Fibroblast of lung (primary cell): ENCODE measurements around the gene ATP5PF. TPM values are rescaled to one million over a fixed set of nuclear protein-coding genes. Genes with fewer than 3 reads are reported as not detected.

Source experiments
- DNase-seq, 2 donors: peaks; one replicate each; pipeline versions ENCODE4 v3.0.0 to v3.0.0-alpha.2; 2010; ENCODE audit warnings: low read depth in 2 of 2
- H2AFZ ChIP-seq: 2 replicates; pipeline ENCODE4 v1.5.1; 2012; ENCODE audit warnings: low read length, control low read depth, inconsistent platforms
- H3K27ac ChIP-seq: 2 replicates; pipeline ENCODE4 v1.5.1; 2011; ENCODE audit warnings: low read length, control low read depth; ENCODE audit not compliant: insufficient read depth
- H3K27me3 ChIP-seq: 2 replicates; pipeline ENCODE4 v1.5.1; 2011; ENCODE audit warnings: mild to moderate bottlenecking, low read length; ENCODE audit not compliant: control insufficient read depth, insufficient read depth
- H3K36me3 ChIP-seq: 2 replicates; pipeline ENCODE4 v1.5.1; 2011; ENCODE audit warnings: low read length; ENCODE audit not compliant: control insufficient read depth, insufficient read depth
- H3K4me1 ChIP-seq: 2 replicates; pipeline ENCODE4 v1.5.1; 2011; ENCODE audit warnings: low read length; ENCODE audit not compliant: control insufficient read depth, insufficient read depth; ENCODE audit errors: extremely low read depth
- H3K4me2 ChIP-seq: 2 replicates; pipeline ENCODE4 v1.5.1; 2011; ENCODE audit warnings: low read length, control low read depth; ENCODE audit not compliant: insufficient read depth; ENCODE audit errors: extremely low read depth
- H3K4me3 ChIP-seq, 4 experiments: fragments of 200-600 bp in 1 of 4; sonication (generic) in 1 of 4; replicated peaks in 1 of 4; 2 replicates each; pipeline ENCODE4 v1.5.1; 2011 to 2016; ENCODE audit warnings: low read length in 4 of 4, low read depth in 3 of 4, mild to moderate bottlenecking in 3 of 4, control low read depth in 2 of 4, inconsistent platforms in 1 of 4, mixed read lengths in 1 of 4; ENCODE audit not compliant: insufficient read depth in 1 of 4; ENCODE audit errors: control extremely low read depth in 1 of 4
- H3K79me2 ChIP-seq: 2 replicates; pipeline ENCODE4 v1.5.1; 2012; ENCODE audit warnings: mild to moderate bottlenecking, low read length, inconsistent platforms; ENCODE audit not compliant: control insufficient read depth, insufficient read depth
- H3K9ac ChIP-seq: 2 replicates; pipeline ENCODE4 v1.5.1; 2011; ENCODE audit warnings: mild to moderate bottlenecking, low read length, control low read depth; ENCODE audit not compliant: insufficient read depth
- H3K9me3 ChIP-seq: 2 replicates; pipeline ENCODE4 v1.5.1; 2012; ENCODE audit warnings: low read depth, low read length; ENCODE audit not compliant: control insufficient read depth, insufficient read depth
- H4K20me1 ChIP-seq: 2 replicates; pipeline ENCODE4 v1.5.1; 2011; ENCODE audit warnings: low read length; ENCODE audit not compliant: control insufficient read depth, insufficient read depth; ENCODE audit errors: extremely low read depth
- EZH2 ChIP-seq: IDR thresholded peaks from 2 replicates; pipeline ENCODE4 v1.5.1; 2012; ENCODE audit warnings: low read length, control low read depth, mild to moderate bottlenecking; ENCODE audit errors: missing control alignments
- polyA plus RNA-seq, 2 donors: library from polyadenylated mRNA; depleted of rRNA in 1 of 2; stranded (reverse) in 1 of 2; unstranded in 1 of 2; fragments of >200 nt; gene quantifications; 2 replicates each; pipeline ENCODE4 v1.2.1, GENCODE V29; 2011 to 2012; ENCODE audit warnings: missing spikeins in 1 of 2
- total RNA-seq: library from RNA; depleted of rRNA; stranded (reverse); fragments of >200 nt; gene quantifications from 2 replicates; pipeline ENCODE4 v1.2.1, GENCODE V29; 2014
- TF ChIP-seq, protein P1 (sequence below), 2 donors: IDR thresholded peaks in 1 of 2; conservative IDR thresholded peaks in 1 of 2; 1 replicate in 1 of 2; 2 replicates in 1 of 2; pipeline ENCODE4 v1.5.1; 2011 to 2012; ENCODE audit warnings: low read length in 2 of 2, control low read depth in 1 of 2, inconsistent platforms in 1 of 2, low read depth in 1 of 2, mild to moderate bottlenecking in 1 of 2

Gene ATP5PF
- total and polyA plus RNA-seq, 2 donors (not counting 1 experiment from before 2014, with no cell fraction given): 46.6 to 260 TPM

GRCh38 chr21:25682382-25682781, 52.3 kb downstream of the ATP5PF start:
- no peaks in the 10 kb centered on the region for H3K4me1 ChIP-seq
- no peaks in the 10 kb centered on the region for H3K27me3 ChIP-seq
- no peak overlapping the region for H3K4me2 ChIP-seq
- no peaks in the 10 kb centered on the region for H3K79me2 ChIP-seq
- H3K4me3 ChIP-seq: no peak overlapping the region
- no peaks in the 10 kb centered on the region for H3K9me3 ChIP-seq
- no peak for TF ChIP-seq EZH2
- TF ChIP-seq, protein P1, sequence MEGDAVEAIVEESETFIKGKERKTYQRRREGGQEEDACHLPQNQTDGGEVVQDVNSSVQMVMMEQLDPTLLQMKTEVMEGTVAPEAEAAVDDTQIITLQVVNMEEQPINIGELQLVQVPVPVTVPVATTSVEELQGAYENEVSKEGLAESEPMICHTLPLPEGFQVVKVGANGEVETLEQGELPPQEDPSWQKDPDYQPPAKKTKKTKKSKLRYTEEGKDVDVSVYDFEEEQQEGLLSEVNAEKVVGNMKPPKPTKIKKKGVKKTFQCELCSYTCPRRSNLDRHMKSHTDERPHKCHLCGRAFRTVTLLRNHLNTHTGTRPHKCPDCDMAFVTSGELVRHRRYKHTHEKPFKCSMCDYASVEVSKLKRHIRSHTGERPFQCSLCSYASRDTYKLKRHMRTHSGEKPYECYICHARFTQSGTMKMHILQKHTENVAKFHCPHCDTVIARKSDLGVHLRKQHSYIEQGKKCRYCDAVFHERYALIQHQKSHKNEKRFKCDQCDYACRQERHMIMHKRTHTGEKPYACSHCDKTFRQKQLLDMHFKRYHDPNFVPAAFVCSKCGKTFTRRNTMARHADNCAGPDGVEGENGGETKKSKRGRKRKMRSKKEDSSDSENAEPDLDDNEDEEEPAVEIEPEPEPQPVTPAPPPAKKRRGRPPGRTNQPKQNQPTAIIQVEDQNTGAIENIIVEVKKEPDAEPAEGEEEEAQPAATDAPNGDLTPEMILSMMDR (conservative IDR thresholded peaks at IDR 0.05 in 1 of 2, IDR thresholded peaks at IDR 0.05 in 1 of 2; ENCODE audit: low read depth in 1 of 2, low read length in 2 of 2): no peak
- H3K36me3 ChIP-seq: no peaks in the 10 kb centered on the region
- no peak overlapping the region for H3K9ac ChIP-seq
- no peaks in the 10 kb centered on the region for H4K20me1 ChIP-seq
- H3K27ac ChIP-seq: no peak overlapping the region
- no peak for DNase-seq
- no peak overlapping the region for H2AFZ ChIP-seq

DNA sequence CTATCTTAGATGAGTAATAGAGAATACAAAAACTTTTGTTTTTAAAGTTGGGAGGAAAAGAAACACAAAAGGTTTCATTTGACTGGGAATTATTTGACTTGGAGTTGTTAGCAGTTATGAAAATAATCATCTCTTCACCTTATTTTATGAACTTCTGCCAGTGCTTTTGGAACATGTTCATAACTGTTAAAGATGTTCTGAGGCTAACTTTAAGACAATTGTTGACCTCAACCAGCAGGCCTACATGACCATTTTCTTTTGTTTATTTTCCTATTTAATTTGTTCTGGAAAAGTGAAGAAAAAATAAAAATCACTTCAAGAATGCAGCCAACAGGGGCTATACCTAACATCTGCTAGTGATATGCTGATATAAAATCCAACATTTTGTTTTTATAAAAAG, 58.3 kb downstream of the ATP5PF start:
- Histone ChIP-seq H3K4me3 (no peak overlapping the region), H3K4me2 (no peak overlapping the region), H2AFZ (no peak overlapping the region), H4K20me1 (no peaks in the 10 kb centered on the region), H3K79me2 (no peaks in the 10 kb centered on the region), H3K4me1 (no peaks in the 10 kb centered on the region), H3K27ac (no peak overlapping the region), H3K36me3 (no peaks in the 10 kb centered on the region), H3K9ac (no peak overlapping the region), H3K9me3 (no peaks in the 10 kb centered on the region), H3K27me3 (no peaks in the 10 kb centered on the region)
- no peak for DNase-seq
- no peak for TF ChIP-seq EZH2
- TF ChIP-seq, protein P1 (conservative IDR thresholded peaks at IDR 0.05 in 1 of 2, IDR thresholded peaks at IDR 0.05 in 1 of 2; ENCODE audit: low read depth in 1 of 2, low read length in 2 of 2): no peak

Other genes with a start within 250 kb of the ATP5PF start
- gene MRPL39, start 127.4 kb downstream of the ATP5PF start, total RNA-seq: 34.5 and 43.9 TPM in 2 replicates
- gene MRPL39, start 127.4 kb downstream of the ATP5PF start, polyA plus RNA-seq: 30.5 and 36.3 TPM in 2 replicates
- gene JAM2, start 95.6 kb downstream of the ATP5PF start, total RNA-seq: 1.0 and 2.1 TPM in 2 replicates
- 1.4 and 2.3 TPM in 2 replicates for gene JAM2, start 95.6 kb downstream of the ATP5PF start, polyA plus RNA-seq
- gene GABPA, start 68 bp upstream of the ATP5PF start, total RNA-seq: 28.6 and 29.5 TPM in 2 replicates
- gene GABPA, start 68 bp upstream of the ATP5PF start, polyA plus RNA-seq: 16.4 and 20.5 TPM in 2 replicates